Right lobe of liver (tissue), 4 donors: ENCODE data around the gene ARHGAP20.

Source experiments
- CTCF ChIP-seq, 4 donors: fragments of 200-600 bp in 3 of 4; fragments of 450-650 bp in 1 of 4; IDR thresholded peaks; one replicate each; pipeline versions ENCODE4 v1.5.1 to v1.8.0; 2016 to 2022; ENCODE audit warnings: antibody characterized with exemption in 4 of 4, mild to moderate bottlenecking in 2 of 4
- POLR2A ChIP-seq: fragments of 450-650 bp; IDR thresholded peaks from one replicate; pipeline ENCODE4 v1.6.1; 2017; ENCODE audit warnings: antibody characterized with exemption, mild to moderate bottlenecking
- donor health status: DM: no; HTN: no; CAD: no.
- donor health status: DM: no; HTN: no; CAD: no.
- donor health status: DM: no; HTN: yes; CAD: no.

- no peak for TF ChIP-seq CTCF (IDR thresholded peaks at IDR 0.05)
- no peak for TF ChIP-seq POLR2A
Observed at GRCh38 chr11:110689306-110689705, 22.9 kb downstream of the ARHGAP20 start.
